K562 (cell line): Measurements from ENCODE around the gene TFAM. TPM values are rescaled to one million over a fixed set of nuclear protein-coding genes. Genes with fewer than 3 reads are reported as not detected.
A peak's percentile ranks its signal among the peaks of the same experiment; 100 is the strongest.

ENCODE experiments used
- ATAC-seq: fragments of 200-7000 bp; cut with Tn5 transposase; 3 replicates; pipeline ENCODE4 v1.9.1; 2020; ENCODE audit warnings: moderate library complexity
- BruUV-seq: library from RNA; stranded (reverse); fragments of 400-500 nt; replicated peaks from 2 replicates; lab custom pipeline; 2021; lab: Mats Ljungman, UMichigan
- CTCF ChIA-PET: fragments of 300-600 bp; formaldehyde crosslinking; extraction: SDS; loops from one replicate; lab custom pipeline; 2021; ENCODE audit warnings: low intra/inter-chr PET ratio; lab: Yijun Ruan, JAX
- POLR2A ChIA-PET: fragments of 300-600, 350-650 bp; sonication (Branson Sonifier 250); formaldehyde crosslinking; extraction: SDS; loops from one replicate; lab custom pipeline; 2021; ENCODE audit warnings: antibody characterized with exemption, inconsistent platforms; lab: Yijun Ruan, JAX
- DNase-seq, 4 experiments: peaks; one replicate each; pipeline versions ENCODE4 v3.0.0 to v3.0.0-alpha.2; 2011 to 2018; ENCODE audit warnings: low spot score in 3 of 4, mixed read lengths in 3 of 4; ENCODE audit errors: extremely low read depth in 1 of 4
- FAIRE-seq: peaks from 2 replicates; lab custom pipeline; 2011; peaks lifted over from hg19 to GRCh38; lab: Jason Lieb, UNC
- H2AFZ ChIP-seq: 2 replicates; pipeline ENCODE4 v1.6.0; 2011; ENCODE audit warnings: low read depth, low read length, control low read depth, inconsistent platforms
- H3K27ac ChIP-seq: fragments of 200-600 bp; 3 replicates; pipeline ENCODE4 v1.8.0; 2011; ENCODE audit warnings: low read depth, mild to moderate bottlenecking, control low read depth, inconsistent platforms, low read length, moderate library complexity, mixed read lengths; ENCODE audit errors: extremely low read depth
- H3K27me3 ChIP-seq, 2 experiments: fragments of 300-600 bp in 1 of 2; 2 replicates in 1 of 2; 3 replicates in 1 of 2; pipeline versions ENCODE4 v1.6.0 to v1.8.0; 2011; ENCODE audit warnings: inconsistent platforms in 2 of 2, low read length in 2 of 2, mild to moderate bottlenecking in 1 of 2, mixed read lengths in 1 of 2, moderate library complexity in 1 of 2; ENCODE audit not compliant: control insufficient read depth in 2 of 2, insufficient read depth in 2 of 2
- H3K36me3 ChIP-seq: fragments of 300-600 bp; 3 replicates; pipeline ENCODE4 v1.8.0; 2011; ENCODE audit warnings: mild to moderate bottlenecking, low read length, inconsistent platforms; ENCODE audit not compliant: control insufficient read depth, insufficient read depth
- H3K4me1 ChIP-seq, 2 experiments: fragments of 200-600 bp in 1 of 2; replicated peaks in 1 of 2; 2 replicates in 1 of 2; 3 replicates in 1 of 2; pipeline versions ENCODE4 v1.5.1 to v1.8.0; 2011; ENCODE audit warnings: inconsistent platforms in 2 of 2, low read length in 2 of 2, mild to moderate bottlenecking in 1 of 2, mixed read lengths in 1 of 2, moderate library complexity in 1 of 2; ENCODE audit not compliant: control insufficient read depth in 2 of 2, insufficient read depth in 2 of 2
- H3K4me2 ChIP-seq: 2 replicates; pipeline ENCODE4 v1.6.1; 2011; ENCODE audit warnings: low read length, control low read depth, inconsistent platforms, mixed read lengths; ENCODE audit not compliant: insufficient read depth
- H3K4me3 ChIP-seq: fragments of 200-600 bp; sonication (generic), shearing (Covaris generic); 2 replicates; pipeline ENCODE4 v1.5.1; 2016; ENCODE audit warnings: control low read depth, inconsistent platforms
- H3K79me2 ChIP-seq: fragments of 200-600 bp; 3 replicates; pipeline ENCODE4 v1.8.0; 2011; ENCODE audit warnings: low read length, inconsistent platforms; ENCODE audit not compliant: control insufficient read depth, insufficient read depth
- H3K9ac ChIP-seq, 2 experiments: 2 replicates each; pipeline versions ENCODE4 v1.6.0 to v1.6.1; 2011; ENCODE audit warnings: low read depth in 2 of 2, low read length in 2 of 2, control low read depth in 1 of 2, inconsistent platforms in 1 of 2, mild to moderate bottlenecking in 1 of 2, mixed read lengths in 1 of 2; ENCODE audit not compliant: insufficient read depth in 1 of 2
- H3K9me1 ChIP-seq: one replicate; pipeline ENCODE4 v1.6.0; 2011; ENCODE audit warnings: inconsistent platforms, mild to moderate bottlenecking, low read length, moderate library complexity; ENCODE audit not compliant: control insufficient read depth, insufficient read depth
- H3K9me3 ChIP-seq: replicated peaks from 2 replicates; pipeline ENCODE4 v1.5.1; 2011; ENCODE audit warnings: low read depth, low read length, inconsistent platforms; ENCODE audit not compliant: control insufficient read depth, insufficient read depth
- H4K20me1 ChIP-seq: replicated peaks from 2 replicates; pipeline ENCODE4 v1.6.1; 2011; ENCODE audit warnings: low read length, inconsistent platforms, mixed read lengths; ENCODE audit not compliant: control insufficient read depth, insufficient read depth
- MAFF ChIP-seq: IDR thresholded peaks from 2 replicates; pipeline ENCODE4 v1.6.1; 2012; ENCODE audit warnings: low read length, improper control_type of control experiment
- NFIC ChIP-seq: fragments of 450-650 bp; IDR thresholded peaks from 2 replicates; pipeline ENCODE4 v1.6.1; 2017; ENCODE audit warnings: mild to moderate bottlenecking, inconsistent platforms
- SPI1 ChIP-seq: IDR thresholded peaks from 2 replicates; pipeline ENCODE4 v1.6.1; 2011; ENCODE audit warnings: low read depth, low read length, control low read depth, borderline replicate concordance
- WGBS: fragments of 100-300 bp; shearing (Covaris generic); methylation state at CpG from one replicate; pipeline ENCODE4 v1.1.6; 2016; ENCODE audit warnings: low coverage, mixed read lengths; ENCODE audit not compliant: insufficient coverage; ENCODE audit errors: missing lambda C conversion rate; 5-methylcytosine and 5-hydroxymethylcytosine counted together
- in situ Hi-C: fragments of 300-500 bp; cut with MboI; formaldehyde crosslinking; loops from 4 replicates; pipeline ENCODE4 v1.15.0; 2018; ENCODE audit warnings: inconsistent platforms, mixed read lengths
- intact Hi-C: fragments of 100-400 bp; cut with micrococcal nuclease; formaldehyde crosslinking; loops from 2 replicates; pipeline ENCODE4 v1.14.2; 2022
- polyA plus RNA-seq, 8 experiments: library from polyadenylated mRNA; depleted of rRNA in 4 of 8; stranded (reverse) in 5 of 8; unstranded in 3 of 8; fragments of >200 nt; fragmentation: Nextera tagmentation in 2 of 8; fragmentation: Illumina TruSeq in 1 of 8; extraction: Ambion mirVana in 2 of 8; extraction: Trizol in 1 of 8; gene quantifications; 2 replicates each; pipeline versions ENCODE4 v1.2.1 to v1.2.3, GENCODE V29; 2011 to 2014; ENCODE audit warnings: inconsistent platforms in 1 of 8, missing spikeins in 1 of 8
- total RNA-seq, 7 experiments: library from RNA; depleted of rRNA in 6 of 7; stranded (reverse); fragments of >200 nt in 6 of 7; fragmentation: Illumina TruSeq in 2 of 7; extraction: Trizol in 2 of 7; gene quantifications; 2 replicates each; pipeline versions ENCODE4 v1.2.1 to v1.2.3, GENCODE V29; 2011 to 2021; ENCODE audit warnings: low replicate concordance in 1 of 7
- TF ChIP-seq, protein P1 (sequence below), 2 experiments: fragments of 450-650 bp; conservative IDR thresholded peaks; 2 replicates each; pipeline ENCODE4 v1.6.1; 2017; ENCODE audit warnings: mild to moderate bottlenecking in 2 of 2, moderate library complexity in 2 of 2

TFAM gene
- total and polyA plus RNA-seq, 9 of the 15 experiments (the other 6 are each of a cell fraction or from before 2014, with no cell fraction given) = 74.3 to 227 (median 155) TPM

DNA sequence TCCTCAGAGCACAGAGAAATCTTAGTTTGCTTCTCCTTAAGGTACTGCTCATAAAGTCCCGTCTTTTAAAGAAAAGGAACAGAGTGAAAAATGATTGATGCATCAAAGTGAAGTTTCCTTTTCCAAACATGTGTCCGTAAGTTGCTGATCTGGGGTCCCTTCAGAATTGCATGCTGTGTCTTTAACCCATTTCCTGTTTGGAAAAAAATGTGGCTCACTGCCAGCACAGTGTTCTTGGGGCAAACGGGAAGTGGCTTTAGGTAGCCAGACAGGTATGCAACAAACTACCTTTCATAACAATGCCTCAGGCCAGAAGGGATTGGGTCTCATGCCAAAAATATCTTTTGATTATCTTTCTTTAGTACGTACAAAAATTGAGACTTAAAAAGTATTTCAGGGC lies 50.9 kb downstream of the TFAM start:
- intact Hi-C loops (no loop called here), in situ Hi-C loops (no loop called here)
- Histone ChIP-seq H3K36me3 (no peaks in the 10 kb centered on the region), H3K9ac (no peak overlapping the region), H2AFZ (no peak overlapping the region), H3K27me3 (no peaks in the 10 kb centered on the region), H3K4me2 (no peak overlapping the region), H3K4me1 (no peaks in the 10 kb centered on the region), H3K9me3 (no peaks in the 10 kb centered on the region), H3K79me2 (no peaks in the 10 kb centered on the region)
- WGBS = 1% methylated on average over 4 of the region's 4 CpGs
- BruUV-seq = no TSS peak
- TF ChIP-seq, protein P1, sequence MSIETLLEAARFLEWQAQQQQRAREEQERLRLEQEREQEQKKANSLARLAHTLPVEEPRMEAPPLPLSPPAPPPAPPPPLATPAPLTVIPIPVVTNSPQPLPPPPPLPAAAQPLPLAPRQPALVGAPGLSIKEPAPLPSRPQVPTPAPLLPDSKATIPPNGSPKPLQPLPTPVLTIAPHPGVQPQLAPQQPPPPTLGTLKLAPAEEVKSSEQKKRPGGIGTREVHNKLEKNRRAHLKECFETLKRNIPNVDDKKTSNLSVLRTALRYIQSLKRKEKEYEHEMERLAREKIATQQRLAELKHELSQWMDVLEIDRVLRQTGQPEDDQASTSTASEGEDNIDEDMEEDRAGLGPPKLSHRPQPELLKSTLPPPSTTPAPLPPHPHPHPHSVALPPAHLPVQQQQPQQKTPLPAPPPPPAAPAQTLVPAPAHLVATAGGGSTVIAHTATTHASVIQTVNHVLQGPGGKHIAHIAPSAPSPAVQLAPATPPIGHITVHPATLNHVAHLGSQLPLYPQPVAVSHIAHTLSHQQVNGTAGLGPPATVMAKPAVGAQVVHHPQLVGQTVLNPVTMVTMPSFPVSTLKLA (conservative IDR thresholded peaks at IDR 0.05) = no peak
- TF ChIP-seq NFIC (peak; percentile 56), SPI1 (peak; percentile 38; the same call in 1 of the 2 replicates), MAFF (no peak)
- TF ChIP-seq, all 486 proteins: peak for 2
- Histone ChIP-seq H3K9me1 (no peaks in the 10 kb centered on the region), H4K20me1 (no peaks in the 10 kb centered on the region), H3K27ac (no peak overlapping the region), H3K4me3 (no peak overlapping the region)
- POLR2A ChIA-PET = no interaction called here
- no peak for DNase-seq
- ATAC-seq = no peak
- FAIRE-seq = no peak
- CTCF ChIA-PET = no interaction called here
